ENCODE data around the gene BCL2A1. TPM values are rescaled to one million over a fixed set of nuclear protein-coding genes. Genes with fewer than 3 reads are reported as not detected.
A peak's percentile ranks its signal among the peaks of the same experiment; 100 is the strongest.

Gene BCL2A1
- total and polyA plus RNA-seq, 10 of the 15 experiments (the other 5 are each of a cell fraction or from before 2014, with no cell fraction given), result 181 to 570 (median 321) TPM

DNA sequence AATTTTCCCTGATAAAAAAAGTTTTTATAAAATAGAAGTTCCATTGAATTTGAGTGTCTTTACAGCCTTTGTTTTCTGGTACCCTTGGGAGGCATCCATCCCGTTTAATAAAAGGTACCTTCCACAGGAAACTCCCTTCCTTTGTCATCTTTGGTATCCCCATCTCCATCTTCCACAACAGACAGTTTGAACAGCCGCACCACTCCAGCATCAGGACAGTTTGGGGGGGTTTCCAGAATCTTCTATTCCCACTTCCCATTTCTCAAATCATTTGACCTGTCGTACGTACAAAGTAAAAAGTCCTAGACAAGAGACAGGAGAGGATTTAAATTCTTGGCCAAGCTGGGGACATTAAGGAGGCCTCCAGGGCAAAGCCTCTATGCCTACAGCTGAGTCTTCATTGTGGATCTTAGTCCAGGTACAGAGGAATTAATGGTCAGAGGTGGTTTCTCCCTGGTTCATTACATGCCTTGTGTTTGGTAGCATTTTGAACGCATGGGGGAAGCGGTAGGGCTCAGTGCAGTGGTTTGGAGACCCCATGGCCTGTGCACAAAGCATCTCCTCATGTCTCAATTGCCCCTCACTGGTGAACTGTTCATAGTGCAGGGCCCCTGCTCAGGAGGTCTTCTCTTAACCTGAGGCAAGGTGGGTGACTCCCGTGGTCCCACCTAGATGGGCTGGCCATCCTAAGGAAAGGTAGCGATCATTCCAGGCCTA, 19.4 kb upstream of the BCL2A1 start (continued):
- TF ChIP-seq, protein P1, sequence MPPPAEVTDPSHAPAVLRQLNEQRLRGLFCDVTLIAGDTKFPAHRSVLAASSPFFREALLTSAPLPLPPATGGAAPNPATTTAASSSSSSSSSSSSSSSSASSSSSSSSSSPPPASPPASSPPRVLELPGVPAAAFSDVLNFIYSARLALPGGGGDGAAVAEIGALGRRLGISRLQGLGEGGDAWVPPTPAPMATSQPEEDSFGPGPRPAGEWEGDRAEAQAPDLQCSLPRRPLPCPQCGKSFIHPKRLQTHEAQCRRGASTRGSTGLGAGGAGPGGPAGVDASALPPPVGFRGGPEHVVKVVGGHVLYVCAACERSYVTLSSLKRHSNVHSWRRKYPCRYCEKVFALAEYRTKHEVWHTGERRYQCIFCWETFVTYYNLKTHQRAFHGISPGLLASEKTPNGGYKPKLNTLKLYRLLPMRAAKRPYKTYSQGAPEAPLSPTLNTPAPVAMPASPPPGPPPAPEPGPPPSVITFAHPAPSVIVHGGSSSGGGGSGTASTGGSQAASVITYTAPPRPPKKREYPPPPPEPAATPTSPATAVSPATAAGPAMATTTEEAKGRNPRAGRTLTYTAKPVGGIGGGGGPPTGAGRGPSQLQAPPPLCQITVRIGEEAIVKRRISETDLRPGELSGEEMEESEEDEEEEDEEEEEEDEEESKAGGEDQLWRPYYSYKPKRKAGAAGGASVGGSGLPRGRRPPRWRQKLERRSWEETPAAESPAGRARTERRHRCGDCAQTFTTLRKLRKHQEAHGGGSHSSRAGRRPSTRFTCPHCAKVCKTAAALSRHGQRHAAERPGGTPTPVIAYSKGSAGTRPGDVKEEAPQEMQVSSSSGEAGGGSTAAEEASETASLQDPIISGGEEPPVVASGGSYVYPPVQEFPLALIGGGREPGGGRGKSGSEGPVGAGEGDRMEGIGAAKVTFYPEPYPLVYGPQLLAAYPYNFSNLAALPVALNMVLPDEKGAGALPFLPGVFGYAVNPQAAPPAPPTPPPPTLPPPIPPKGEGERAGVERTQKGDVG (CRISPR knock-in tag; IDR thresholded peaks at IDR 0.05), result no peak
- TF ChIP-seq STAT3 (IDR thresholded peaks at IDR 0.05; ENCODE audit: low read depth, low read length) (no peak), FOS (IDR thresholded peaks at IDR 0.05; ENCODE audit: borderline replicate concordance, extremely low read depth, insufficient read length) (no peak), TCF7 (IDR thresholded peaks at IDR 0.05; ENCODE audit: borderline replicate concordance) (no peak), SMAD1 (IDR thresholded peaks at IDR 0.05; ENCODE audit: low read depth, partially characterized antibody) (no peak), NR2F1 (conservative IDR thresholded peaks at IDR 0.05) (no peak), POU2F2 (IDR thresholded peaks at IDR 0.05; ENCODE audit: borderline replicate concordance, low read depth, low read length) (no peak), MEF2B (IDR thresholded peaks at IDR 0.05; ENCODE audit: partially characterized antibody, poor library complexity, severe bottlenecking) (no peak), RBBP5 (conservative IDR thresholded peaks at IDR 0.05) (no peak), BMI1 (IDR thresholded peaks at IDR 0.05; ENCODE audit: borderline replicate concordance) (no peak), HDAC6 (IDR thresholded peaks at IDR 0.05; ENCODE audit: unreplicated experiment) (no peak), MTA2 (IDR thresholded peaks at IDR 0.05; ENCODE audit: low read depth) (peak; percentile 36; the same call in 1 of the 2 replicates), CREB1 (IDR thresholded peaks at IDR 0.05; ENCODE audit: low read depth) (no peak), POLR2AphosphoS5 (IDR thresholded peaks at IDR 0.05; ENCODE audit: low read length) (no peak), SPI1 (IDR thresholded peaks at IDR 0.05; ENCODE audit: borderline replicate concordance, insufficient read depth, low read depth, low read length) (peak; percentile 82), SUZ12 (IDR thresholded peaks at IDR 0.05; ENCODE audit: unreplicated experiment) (no peak), ATF7 (IDR thresholded peaks at IDR 0.05; ENCODE audit: low read depth) (no peak), NRF1 (conservative IDR thresholded peaks at IDR 0.05; ENCODE audit: low read depth, low read length) (no peak)
- TF ChIP-seq, protein P2, sequence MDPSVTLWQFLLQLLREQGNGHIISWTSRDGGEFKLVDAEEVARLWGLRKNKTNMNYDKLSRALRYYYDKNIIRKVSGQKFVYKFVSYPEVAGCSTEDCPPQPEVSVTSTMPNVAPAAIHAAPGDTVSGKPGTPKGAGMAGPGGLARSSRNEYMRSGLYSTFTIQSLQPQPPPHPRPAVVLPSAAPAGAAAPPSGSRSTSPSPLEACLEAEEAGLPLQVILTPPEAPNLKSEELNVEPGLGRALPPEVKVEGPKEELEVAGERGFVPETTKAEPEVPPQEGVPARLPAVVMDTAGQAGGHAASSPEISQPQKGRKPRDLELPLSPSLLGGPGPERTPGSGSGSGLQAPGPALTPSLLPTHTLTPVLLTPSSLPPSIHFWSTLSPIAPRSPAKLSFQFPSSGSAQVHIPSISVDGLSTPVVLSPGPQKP (IDR thresholded peaks at IDR 0.05; ENCODE audit: low read depth, low read length), result no peak
- TF ChIP-seq, protein P3, sequence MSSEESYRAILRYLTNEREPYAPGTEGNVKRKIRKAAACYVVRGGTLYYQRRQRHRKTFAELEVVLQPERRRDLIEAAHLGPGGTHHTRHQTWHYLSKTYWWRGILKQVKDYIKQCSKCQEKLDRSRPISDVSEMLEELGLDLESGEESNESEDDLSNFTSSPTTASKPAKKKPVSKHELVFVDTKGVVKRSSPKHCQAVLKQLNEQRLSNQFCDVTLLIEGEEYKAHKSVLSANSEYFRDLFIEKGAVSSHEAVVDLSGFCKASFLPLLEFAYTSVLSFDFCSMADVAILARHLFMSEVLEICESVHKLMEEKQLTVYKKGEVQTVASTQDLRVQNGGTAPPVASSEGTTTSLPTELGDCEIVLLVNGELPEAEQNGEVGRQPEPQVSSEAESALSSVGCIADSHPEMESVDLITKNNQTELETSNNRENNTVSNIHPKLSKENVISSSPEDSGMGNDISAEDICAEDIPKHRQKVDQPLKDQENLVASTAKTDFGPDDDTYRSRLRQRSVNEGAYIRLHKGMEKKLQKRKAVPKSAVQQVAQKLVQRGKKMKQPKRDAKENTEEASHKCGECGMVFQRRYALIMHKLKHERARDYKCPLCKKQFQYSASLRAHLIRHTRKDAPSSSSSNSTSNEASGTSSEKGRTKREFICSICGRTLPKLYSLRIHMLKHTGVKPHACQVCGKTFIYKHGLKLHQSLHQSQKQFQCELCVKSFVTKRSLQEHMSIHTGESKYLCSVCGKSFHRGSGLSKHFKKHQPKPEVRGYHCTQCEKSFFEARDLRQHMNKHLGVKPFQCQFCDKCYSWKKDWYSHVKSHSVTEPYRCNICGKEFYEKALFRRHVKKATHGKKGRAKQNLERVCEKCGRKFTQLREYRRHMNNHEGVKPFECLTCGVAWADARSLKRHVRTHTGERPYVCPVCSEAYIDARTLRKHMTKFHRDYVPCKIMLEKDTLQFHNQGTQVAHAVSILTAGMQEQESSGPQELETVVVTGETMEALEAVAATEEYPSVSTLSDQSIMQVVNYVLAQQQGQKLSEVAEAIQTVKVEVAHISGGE (CRISPR knock-in tag; IDR thresholded peaks at IDR 0.05), result no peak
- TF ChIP-seq, protein P4, sequence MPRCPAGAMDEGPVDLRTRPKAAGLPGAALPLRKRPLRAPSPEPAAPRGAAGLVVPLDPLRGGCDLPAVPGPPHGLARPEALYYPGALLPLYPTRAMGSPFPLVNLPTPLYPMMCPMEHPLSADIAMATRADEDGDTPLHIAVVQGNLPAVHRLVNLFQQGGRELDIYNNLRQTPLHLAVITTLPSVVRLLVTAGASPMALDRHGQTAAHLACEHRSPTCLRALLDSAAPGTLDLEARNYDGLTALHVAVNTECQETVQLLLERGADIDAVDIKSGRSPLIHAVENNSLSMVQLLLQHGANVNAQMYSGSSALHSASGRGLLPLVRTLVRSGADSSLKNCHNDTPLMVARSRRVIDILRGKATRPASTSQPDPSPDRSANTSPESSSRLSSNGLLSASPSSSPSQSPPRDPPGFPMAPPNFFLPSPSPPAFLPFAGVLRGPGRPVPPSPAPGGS (IDR thresholded peaks at IDR 0.05; ENCODE audit: borderline replicate concordance, insufficient read depth, low read depth, low read length, poor library complexity, severe bottlenecking), result no peak

All from GM12878 (cell line).